Measurements from ENCODE around the gene CLPX.
"Not testable (repeated sequence)": the region's sequence is repeated elsewhere in the genome, so short reads cannot be mapped to it uniquely, and the experiment has no call there.

The CLPX gene

GRCh38 chr15:65204931-65205660, 20.0 kb upstream of the CLPX start:
- no peak for DNase-seq

- DNase-seq, result no peak
Measured at GRCh38 chr15:65204236-65204930, 19.2 kb upstream of the CLPX start.

- DNase-seq, result no peak
Measured at GRCh38 chr15:65201918-65202317, 16.8 kb upstream of the CLPX start.

- no peak for DNase-seq
Measured at GRCh38 chr15:65198571-65198970, 13.4 kb upstream of the CLPX start.

GRCh38 chr15:65197337-65197645, 12.1 kb upstream of the CLPX start:
- no peak for DNase-seq

- DNase-seq, result no peak
Measured at GRCh38 chr15:65196637-65197336, 11.6 kb upstream of the CLPX start.

GRCh38 chr15:65195548-65195923, 10.4 kb upstream of the CLPX start:
- no peak for DNase-seq

- DNase-seq, result no peak
Measured at GRCh38 chr15:65194826-65195547, 9.8 kb upstream of the CLPX start.

- peak; percentile 20 for DNase-seq
Measured at GRCh38 chr15:65192016-65192415, 6.9 kb upstream of the CLPX start.

- peak; percentile 43 for DNase-seq
Measured at GRCh38 chr15:65189102-65189740, 4.1 kb upstream of the CLPX start.

GRCh38 chr15:65188472-65188871, 3.3 kb upstream of the CLPX start:
- not testable (repeated sequence) for DNase-seq

- DNase-seq, result peak; percentile 46
Measured at GRCh38 chr15:65184305-65184867, 756 bp downstream of the CLPX start.

- no peak for DNase-seq
Measured at GRCh38 chr15:65183865-65184159, 1.3 kb downstream of the CLPX start.

- DNase-seq, result no peak
Measured at GRCh38 chr15:65182538-65182937, 2.6 kb downstream of the CLPX start.

GRCh38 chr15:65181582-65182353, 3.4 kb downstream of the CLPX start:
- DNase-seq, result not testable (repeated sequence)

- no peak for DNase-seq
Measured at GRCh38 chr15:65180167-65180566, 5.0 kb downstream of the CLPX start.

GRCh38 chr15:65177901-65178300, 7.2 kb downstream of the CLPX start:
- no peak for DNase-seq

- DNase-seq, result no peak
Measured at GRCh38 chr15:65176056-65176455, 9.1 kb downstream of the CLPX start.

GRCh38 chr15:65175511-65175910, 9.6 kb downstream of the CLPX start:
- no peak for DNase-seq

- no peak for DNase-seq
Measured at GRCh38 chr15:65174509-65174908, 10.6 kb downstream of the CLPX start.

- no peak for DNase-seq
Measured at GRCh38 chr15:65172531-65172930, 12.6 kb downstream of the CLPX start.

- no peak for DNase-seq
Measured at GRCh38 chr15:65171428-65171827, 13.7 kb downstream of the CLPX start.

Measured in inflammatory macrophage treated with lipopolysaccharide for 4 hours (primary cell).